CD1c-positive myeloid dendritic cell (primary cell): ENCODE data around the gene GNPDA1.

Experiments
- DNase-seq: peaks from one replicate; pipeline ENCODE4 v3.0.0-alpha.2; 2016; ENCODE audit errors: extremely low spot score

Gene GNPDA1

GRCh38 chr5:141957367-141957996 lies 55.3 kb downstream of the GNPDA1 start:
- no peak for DNase-seq

DNA sequence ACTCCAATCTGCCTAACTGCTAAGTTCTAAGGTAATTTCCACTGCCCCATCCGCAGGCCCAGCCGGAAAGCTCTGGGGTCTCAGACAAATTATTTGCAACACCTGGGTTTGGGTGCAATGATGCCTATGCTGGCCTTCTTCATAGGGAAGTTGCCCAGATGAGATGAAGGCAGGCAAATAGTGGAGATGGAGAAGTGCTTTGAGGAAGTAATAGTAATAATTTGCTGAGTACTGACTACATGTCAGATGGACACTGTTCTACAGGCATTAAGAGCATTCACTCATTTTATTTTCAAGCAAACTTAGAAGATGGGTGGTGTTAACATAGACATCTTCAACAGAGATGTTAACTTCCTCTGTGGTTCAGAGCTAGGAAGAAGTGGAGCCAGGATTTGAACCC lies 58.6 kb downstream of the GNPDA1 start:
- peak; percentile 57 for DNase-seq

DNA sequence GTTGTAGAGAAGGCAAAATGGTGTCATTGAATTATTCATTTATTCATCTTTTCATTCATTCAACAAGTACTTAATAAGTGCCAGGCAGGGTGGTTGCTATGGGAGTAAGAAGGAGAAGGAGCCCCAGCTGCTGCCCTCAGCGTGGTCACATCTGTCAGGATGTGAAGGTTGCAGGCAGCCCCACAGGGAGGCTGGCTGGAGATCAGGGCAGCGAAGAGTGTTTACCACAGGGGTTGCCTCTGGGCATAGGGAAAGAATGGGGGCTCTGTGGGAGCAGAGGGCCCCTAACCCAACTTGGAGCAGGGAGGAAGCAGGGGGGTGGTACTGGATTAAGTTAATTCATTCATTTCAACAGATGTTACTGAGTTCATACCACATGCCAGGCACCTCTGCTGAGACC lies 60.8 kb downstream of the GNPDA1 start:
- no peak for DNase-seq

- DNase-seq: no peak
Measured at GRCh38 chr5:141951332-141951781, 61.5 kb downstream of the GNPDA1 start.
